CD4-positive, alpha-beta T cell treated with Interleukin-1 beta for 1 hour (primary cell): ENCODE measurements around the gene EXT2.

Experiments used
- DNase-seq, 2 donors: peaks; one replicate each; pipeline ENCODE4 v3.0.0-alpha.2; 2020 to 2022

The EXT2 gene

DNA sequence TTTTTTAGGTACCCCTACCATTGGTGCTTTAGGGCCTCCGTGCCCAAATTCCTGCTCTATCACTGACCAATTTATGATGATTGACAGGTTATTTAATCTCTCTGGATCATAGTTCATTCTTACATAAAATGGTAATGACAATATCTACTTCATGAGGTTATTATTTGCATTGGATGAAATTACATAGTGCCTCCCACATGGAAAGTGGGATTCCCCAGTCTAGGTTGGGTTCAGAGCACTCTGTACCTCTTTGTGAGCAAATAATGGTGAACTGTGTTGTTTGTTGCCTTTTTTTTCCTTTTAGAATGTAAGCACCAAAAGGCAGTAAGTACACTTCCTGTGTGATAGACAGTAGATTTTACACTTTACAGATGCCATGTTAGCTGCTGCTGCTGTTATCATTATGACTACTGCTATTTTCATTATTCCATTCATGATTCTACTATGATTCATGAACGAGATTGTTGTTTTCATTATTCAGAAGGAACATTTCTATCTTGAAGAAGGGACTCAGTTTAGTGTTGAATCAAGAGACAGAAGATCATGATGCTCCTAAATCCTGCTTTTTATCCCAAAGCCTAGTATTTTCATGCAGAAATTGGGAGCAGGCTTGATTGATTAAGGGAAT is 113.6 kb downstream of the EXT2 start:
- DNase-seq = no peak

DNA sequence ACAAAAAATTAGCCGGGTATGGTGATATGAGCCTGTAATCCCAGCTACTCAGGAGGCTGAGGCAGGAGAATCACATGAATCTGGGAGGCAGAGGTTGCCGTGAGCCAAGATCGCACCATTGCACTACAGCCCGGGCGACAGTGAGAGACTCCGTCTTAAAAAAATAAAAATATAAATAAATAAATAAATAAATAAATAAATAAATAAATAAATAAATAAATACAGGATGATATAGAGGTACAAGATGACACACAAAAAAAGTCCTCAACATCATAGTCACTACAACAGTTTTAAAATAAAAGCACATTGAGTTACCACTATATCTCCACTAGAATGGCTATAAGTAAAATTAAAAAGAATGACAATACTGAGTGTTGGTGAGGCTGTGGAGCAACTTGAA is 116.7 kb downstream of the EXT2 start:
- DNase-seq = no peak

DNA sequence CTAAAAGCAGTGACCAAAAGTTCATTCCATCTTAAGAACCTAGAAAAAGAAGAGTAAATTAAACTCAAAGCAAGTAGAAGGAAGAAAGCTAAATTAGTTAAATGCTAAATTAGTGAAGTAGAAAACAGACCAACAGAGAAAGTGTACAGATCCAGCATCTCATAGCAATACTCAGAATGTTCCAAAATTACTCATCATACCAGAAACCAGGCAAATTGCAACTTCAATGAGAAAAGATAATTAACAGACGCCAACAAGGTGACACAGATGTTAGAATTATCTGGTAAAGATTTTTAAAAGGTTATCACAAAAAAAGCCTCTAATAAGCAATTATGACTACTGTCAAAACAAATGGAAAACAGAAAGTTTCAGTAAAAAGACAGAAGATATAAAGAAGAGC is 117.7 kb downstream of the EXT2 start:
- no peak for DNase-seq

DNA sequence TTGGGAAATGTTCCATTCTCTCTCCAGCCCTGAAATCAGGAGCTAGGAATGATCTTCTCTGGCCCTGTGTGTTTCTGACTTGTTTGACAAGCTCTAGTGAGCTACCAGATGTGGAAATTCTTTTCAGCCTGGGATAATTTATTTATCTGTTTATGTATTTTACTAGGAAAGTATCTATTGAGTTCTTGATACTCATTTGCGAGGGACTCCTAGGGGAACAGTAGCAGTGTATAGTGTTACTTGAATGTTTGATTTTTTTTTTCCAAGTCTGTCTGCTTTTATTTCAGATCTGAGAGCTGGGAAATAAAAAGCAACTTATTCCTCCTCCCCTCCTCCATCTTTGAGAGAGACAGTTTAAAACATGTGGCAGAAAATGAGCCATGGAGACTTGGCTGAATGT is 122.0 kb downstream of the EXT2 start:
- no peak for DNase-seq

DNA sequence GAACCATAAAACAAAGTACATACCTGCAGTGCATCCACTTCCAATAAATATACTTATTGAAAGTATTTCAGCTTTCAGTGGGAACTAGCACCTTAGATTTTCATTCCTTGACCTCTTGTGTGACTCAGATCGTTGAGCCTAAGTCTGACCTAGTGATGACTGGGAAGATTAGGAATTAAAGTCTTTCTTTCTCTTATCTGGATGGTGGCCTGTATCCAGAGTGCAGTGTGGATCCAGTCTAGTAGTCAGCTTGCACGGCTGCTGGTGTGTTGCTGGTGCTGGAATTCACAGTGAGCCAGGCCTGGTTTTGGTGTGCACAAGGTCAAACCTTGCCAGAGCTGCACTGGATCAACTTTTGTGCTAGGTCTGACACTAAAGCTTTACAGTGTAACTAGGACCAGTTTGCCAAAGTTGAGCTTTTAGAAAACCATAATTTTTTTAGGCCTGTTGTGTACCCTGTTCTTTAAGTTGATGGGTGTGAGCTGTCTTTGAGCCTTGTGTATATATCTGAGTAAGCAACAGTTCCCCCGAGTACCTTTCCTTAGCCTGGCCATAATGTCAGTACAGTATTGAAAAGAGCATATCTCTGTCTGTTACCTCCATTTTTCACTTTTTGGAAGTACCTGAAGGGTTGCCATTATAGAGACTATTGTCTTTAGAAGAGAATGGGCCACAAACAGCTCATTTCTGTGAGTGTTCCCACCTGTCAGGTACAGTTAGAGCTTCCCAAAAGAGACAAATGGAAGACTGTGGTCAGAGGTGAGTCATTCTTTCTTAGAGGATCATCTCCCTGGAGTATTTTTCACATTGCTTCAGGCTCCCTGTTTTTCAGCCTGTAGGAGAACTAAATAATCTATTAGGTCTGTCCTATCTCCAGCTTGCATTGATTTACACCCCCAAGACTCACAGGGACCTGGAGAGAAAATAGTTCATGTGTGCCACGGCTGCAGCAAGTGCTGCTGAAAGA is 124.6 kb downstream of the EXT2 start:
- no peak for DNase-seq

DNA sequence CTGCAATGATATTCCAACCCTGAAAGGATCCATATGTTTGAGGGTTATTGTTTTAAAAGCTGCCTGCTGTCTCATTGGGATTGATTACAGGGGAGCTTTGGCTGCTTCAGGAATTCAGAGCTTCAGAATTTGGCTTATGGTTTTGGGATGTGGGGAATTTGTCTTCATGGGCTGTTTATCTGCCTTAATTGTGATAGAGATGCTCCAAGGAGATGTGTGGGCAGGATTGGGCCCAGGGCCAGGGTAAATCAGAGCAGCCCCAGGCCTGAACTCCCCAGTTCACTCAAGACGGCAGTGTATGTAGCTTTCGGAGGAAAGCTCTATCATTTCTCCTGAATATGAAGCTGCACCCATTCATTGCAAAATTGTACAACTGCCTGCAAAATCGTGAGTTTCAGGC is 126.0 kb downstream of the EXT2 start:
- DNase-seq = no peak

DNA sequence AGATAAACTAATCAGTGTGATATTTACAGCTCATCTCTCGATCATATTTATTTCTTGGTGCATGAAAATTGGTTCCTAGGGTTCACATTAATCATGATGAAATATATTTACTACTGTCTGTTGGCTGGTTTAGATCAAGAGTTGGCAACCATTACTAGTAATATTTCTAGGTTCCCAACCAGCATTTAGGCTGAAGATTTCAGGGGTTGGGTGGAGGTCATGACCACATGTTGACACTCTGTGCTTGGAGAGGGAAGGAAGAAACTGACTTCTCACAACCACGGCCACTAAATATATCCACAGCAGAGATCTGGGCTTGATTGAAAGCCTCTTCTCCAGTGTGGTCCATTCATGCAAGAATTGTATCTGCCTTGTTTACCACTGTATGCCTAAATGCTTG is 126.5 kb downstream of the EXT2 start:
- DNase-seq = no peak

DNA sequence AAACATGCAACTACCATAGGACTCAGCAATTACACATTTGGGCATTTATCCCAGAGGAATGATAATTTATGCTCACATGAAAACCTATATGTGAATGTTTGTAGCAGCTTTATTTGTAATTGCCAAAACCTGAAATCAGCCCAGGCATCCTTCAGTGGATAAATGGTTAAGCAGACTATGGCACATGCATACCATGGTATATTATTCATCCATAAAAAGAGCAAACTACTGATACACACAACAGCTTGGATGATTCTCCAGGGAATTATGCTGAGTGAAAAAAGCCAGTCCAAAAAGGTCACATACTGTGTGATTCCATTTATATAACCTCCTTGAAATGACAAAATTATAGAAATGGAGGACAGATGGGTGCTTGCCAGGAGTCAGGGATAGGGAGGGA is 127.8 kb downstream of the EXT2 start:
- no peak for DNase-seq

DNA sequence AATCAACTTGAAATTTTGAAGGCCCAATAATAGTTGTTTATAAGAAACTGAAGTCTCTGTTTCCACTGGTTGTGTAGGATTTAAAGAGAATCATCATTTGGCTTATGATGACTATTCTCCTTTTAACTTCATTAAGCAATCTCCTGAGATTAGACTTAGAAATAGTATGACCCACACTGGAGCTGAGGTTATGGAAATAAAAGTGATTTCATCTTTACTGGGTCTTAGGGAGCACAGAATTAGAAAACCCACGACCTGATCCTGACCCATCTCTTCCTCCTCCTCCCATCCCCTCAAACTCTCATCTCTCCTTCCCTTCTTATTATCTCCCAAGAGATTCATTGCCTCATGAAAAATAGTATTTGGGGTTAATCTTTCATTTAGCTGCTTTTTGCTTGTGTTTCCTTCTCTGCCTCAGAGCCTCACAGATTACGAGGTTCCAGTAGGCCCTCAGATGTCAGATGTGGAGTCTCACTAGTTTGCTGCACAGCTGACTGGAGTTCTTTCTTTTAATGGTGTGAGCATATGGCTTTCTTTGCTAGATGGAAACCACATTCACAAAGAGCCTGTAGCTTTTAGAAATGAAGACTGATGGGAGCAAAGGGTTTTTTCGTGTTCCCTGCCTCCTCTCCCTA is 129.5 kb downstream of the EXT2 start:
- DNase-seq = no peak

DNA sequence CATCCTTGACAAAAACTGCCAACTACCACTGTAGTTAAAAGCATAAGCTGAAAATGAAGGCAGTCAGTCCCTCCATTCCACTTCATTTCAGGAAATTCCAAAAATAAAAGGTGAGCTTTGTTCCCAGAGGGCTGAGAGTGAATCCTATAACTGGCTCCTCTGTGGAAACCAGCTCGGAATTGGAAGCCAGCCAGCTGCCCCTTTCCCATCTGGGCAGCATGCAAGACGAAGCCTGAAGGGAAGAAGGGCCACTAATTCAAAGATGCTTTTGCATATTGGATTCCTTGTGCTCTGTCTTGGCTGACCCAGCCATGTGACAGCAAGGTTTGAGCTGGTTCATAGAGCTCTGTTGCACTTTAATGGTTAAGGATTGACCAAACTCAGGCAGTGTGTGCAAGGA is 131.0 kb downstream of the EXT2 start:
- no peak for DNase-seq

DNA sequence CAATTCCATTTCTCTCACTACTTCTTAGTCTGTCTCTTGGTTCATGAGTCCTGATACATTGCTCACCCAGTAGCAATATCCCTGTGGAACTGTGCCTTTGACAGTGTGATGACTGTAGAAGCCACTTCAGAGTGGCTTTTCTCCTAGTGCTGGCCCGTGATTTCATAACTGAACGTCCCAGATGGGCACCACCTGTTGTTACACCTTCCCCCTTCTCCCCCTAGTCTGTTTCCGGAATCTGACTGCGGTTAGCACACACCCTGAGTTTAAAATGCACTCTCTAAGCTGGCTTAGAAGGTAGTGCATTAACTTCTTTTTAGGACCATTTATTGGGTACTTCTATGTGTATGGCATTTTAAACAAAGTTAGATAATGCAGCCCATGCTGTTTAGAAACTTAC is 131.5 kb downstream of the EXT2 start:
- no peak for DNase-seq

DNA sequence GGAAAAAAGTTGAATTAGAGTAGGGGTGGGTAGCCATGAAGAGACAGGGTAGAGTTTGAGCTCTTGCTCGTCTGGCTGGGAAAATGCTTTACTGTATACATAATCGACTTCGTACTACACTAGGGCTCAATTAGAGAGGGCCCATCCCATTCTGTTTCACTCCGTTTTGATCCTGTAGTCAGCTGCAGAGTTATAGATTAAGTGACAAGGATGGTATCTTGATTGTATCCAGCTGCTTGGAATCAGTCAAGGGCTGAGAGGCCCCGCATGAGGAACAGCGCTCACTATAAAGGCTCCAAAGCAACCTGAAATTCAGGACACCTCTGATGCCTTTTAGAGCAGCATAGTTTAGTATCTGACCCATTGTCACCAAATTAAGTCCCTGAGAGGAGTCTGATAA is 132.9 kb downstream of the EXT2 start:
- no peak for DNase-seq

DNA sequence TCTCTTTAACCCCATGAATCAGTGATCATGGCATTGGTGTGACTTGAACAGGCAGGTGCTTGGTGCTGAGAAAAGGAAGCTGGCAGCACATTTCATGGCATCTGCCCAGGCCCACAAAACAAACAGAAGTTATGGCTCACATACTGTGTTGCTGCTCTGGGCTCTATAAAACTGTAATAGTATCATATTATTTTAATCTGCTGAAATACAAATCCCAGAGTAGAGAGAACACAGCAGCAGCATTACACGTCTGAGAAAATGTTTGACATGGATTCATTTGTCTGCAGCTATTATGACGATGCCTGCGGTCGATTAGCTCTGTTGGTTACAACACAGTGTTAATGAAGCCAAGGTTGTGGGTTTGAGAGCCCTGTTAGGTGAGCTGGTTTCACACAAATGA is 133.6 kb downstream of the EXT2 start:
- no peak for DNase-seq

DNA sequence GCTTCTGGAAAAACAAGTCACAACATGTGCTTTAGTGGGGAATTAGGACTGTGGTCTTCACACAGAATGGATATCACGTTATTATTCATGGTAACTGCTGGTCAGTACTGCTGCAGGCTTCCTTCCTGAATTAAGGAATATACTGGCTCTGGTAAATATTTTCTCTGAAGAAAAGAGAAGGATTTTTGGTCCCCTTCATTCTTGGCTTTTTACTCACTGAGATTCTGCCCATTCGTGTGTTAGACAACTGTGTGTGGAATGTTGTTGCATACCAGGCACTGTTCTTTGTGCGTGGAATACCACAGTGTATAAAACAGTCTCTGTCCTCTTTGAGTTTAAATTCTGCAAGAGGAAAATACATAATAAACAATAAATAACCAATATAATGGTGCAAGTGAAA is 134.1 kb downstream of the EXT2 start:
- no peak for DNase-seq

DNA sequence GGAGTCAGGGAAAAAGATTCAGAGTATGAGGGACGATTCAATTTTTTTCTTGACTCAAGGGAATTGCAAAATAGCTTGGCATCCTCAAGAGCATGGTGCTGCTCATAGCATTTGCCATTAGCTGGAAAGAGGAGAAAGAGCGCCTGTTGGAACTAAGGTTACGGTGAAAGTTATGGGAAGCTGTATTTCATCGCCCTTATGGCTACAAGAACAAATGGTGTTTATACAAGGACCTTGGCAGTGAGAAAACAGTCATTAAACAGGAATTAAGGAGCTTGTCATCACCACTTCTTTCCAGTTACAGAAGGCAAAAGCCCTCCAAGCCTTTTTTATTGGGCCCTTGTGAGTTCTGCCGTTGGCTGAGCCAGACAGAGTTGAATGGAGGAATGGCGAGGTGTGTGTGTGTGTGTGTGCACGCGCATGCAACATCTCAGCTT is 140.3 kb downstream of the EXT2 start:
- no peak for DNase-seq

DNA sequence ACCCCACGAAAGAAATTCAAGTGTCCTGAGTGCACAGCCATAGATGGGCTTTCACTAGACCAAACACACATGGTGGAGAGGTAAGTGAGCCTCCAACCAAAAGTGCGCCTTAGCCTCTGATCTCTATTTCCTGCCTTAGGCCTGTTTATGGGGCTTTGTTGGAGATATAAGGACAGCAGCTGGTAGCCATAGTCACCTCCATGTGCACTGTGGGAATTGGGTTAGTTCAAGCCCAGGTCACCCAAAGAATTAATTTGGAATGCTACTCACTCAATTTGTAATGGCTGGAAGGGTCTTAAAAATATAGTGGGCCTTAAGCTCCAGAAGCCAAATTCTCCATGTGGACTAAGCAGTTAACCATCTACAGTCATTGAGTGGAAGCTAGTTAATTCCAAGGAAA is 140.8 kb downstream of the EXT2 start:
- DNase-seq = no peak

DNA sequence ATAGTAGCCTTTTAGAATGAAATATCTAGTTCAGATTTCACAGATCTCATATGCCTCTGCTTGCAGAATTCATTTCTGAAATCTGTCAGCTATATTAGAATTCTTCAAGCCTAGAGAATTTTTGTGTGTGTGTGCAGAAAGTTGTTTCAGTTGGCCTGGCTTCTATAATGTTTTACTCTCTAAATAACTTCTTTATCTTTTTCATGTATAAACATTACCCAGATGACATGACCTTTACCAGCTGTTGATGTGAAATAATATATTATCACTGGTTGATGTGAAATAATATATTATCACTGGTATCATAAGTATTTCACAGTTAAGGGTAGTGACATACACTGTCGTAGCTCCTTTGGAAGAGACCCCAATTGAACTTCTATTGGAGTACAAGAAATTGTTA is 141.7 kb downstream of the EXT2 start:
- no peak for DNase-seq

DNA sequence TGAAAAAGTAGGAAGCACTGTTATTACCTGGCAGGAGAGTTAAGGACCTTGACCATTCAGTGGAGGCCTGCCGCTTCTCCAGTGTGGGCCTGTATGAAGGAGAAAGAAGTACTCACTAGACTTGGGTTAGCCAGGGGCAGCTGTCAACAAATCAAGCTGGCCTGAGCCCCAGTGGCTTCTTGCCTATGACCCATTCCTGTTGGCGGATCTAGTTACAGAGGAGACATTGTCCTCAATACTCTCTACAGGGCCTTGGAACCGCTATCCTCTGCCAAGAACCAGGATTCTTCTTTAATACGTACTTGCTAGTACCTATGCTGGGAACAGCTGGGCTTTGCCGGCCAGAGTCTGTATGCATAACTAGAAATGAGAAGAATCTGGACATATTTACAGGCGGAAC is 146.4 kb downstream of the EXT2 start:
- no peak for DNase-seq

DNA sequence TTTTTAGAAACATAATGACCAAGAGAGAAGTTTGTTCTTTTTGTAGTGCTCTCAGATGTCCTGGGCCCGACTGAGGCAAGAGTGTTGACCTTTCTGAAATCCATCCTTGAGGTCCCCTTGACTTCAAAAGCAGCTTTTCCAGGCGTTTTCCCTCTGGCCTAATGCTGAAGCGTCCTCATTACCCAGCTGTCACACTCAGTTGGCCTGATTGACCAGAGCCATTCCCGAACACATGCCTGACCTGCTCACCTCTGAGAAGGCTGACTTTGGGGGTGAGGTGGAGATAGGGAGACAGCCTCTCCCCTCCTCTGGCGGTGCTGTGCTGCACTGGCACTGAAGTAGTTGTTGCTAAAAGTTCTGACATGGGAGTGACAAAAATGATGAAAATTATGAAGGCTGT is 147.6 kb downstream of the EXT2 start:
- no peak for DNase-seq

DNA sequence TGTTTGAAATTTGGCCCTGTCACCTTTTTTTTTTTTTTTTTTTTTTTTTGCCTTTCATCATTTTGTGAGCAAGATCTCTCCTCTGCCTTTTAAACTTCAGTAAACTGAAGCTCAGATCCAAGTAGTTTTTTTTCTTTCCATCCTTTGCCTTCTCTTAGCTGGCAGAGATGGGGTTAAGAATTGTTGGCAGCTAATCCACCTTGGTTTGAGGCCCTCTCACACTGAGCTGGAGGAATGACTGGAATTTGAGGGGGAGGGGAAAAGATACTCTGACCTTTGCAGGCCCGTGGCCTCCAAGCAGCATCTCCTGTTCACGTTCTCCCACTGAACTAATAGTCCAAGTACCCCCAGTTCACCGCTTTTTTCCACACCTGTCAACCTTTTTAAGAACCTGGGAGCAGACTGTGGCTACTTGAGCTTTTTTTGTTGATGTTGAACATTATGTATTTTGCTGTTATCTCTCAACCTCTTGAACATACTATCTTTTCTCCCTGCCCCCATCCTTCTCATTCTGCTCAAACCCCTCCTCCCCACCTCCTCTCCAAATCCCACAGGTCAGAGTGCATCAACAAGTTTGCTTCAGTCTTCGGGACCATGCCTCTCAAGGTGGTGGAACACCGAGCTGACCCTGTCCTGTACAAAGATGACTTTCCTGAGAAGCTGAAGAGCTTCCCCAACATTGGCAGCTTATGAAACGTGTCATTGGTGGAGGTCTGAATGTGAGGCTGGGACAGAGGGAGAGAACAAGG is 148.3 kb downstream of the EXT2 start:
- DNase-seq = no peak

DNA sequence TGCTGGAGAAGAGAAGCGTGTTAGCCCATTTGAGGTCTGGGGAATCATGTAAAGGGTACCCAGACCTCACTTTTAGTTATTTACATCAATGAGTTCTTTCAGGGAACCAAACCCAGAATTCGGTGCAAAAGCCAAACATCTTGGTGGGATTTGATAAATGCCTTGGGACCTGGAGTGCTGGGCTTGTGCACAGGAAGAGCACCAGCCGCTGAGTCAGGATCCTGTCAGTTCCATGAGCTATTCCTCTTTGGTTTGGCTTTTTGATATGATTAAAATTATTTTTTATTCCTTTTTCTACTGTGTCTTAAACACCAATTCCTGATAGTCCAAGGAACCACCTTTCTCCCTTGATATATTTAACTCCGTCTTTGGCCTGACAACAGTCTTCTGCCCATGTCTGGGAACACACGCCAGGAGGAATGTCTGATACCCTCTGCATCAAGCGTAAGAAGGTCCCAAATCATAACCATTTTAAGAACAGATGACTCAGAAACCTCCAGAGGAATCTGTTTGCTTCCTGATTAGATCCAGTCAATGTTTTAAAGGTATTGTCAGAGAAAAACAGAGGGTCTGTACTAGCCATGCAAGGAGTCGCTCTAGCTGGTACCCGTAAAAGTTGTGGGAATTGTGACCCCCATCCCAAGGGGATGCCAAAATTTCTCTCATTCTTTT is 149.3 kb downstream of the EXT2 start:
- no peak for DNase-seq

DNA sequence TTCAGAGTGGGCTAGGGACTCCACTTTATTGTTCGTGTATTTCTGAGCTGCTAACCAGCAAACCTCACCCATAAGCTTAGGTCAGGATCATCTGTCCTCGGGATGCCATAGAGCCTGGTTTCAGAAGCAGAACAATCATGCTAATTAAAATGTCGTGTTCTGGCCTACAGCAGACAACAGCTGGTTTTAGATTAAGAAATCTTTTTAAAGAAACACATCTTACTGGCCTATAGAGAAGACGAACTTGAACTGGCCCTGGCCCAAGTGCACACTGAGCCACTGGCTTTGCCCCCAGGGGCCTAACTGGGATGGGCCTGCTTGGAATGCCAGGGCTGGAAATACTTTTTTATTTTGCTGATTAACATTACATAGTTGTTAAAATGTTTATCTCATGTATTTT is 151.2 kb downstream of the EXT2 start:
- DNase-seq = no peak

DNA sequence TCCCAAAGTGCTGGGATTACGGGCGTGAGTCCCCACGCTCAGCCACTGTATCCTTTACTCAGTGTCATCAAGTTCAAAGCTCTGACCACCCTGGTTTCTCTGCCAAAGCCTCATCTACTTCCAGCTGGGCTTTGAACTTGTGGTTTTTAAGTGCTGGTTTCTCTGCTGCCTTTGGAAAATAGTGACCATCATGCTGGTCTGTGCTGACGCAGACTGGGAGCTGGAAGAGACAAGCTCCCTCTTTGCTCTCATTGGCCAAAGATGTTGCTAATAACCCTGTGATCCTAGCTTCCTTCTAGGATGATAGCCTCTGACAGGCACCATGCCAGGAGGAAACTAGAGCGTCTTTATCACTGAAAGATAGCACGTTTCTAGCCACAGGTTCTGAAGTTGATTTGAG is 152.0 kb downstream of the EXT2 start:
- no peak for DNase-seq
